GM23248 (cell line): ENCODE results near the gene GALNT5.

Source experiments
- EZH2 ChIP-seq: fragments of 200-600 bp; sonication (generic); IDR thresholded peaks from 2 replicates; pipeline ENCODE4 v1.6.1; 2018; ENCODE audit warnings: antibody characterized with exemption, mild to moderate bottlenecking; ENCODE audit not compliant: insufficient read depth, poor library complexity, severe bottlenecking
- EZH2phosphoT487 ChIP-seq: fragments of 200-600 bp; sonication (generic); IDR thresholded peaks from 2 replicates; pipeline ENCODE4 v1.6.1; 2018; ENCODE audit warnings: antibody characterized with exemption, moderate library complexity, mild to moderate bottlenecking, low read depth; ENCODE audit not compliant: insufficient read depth

DNA sequence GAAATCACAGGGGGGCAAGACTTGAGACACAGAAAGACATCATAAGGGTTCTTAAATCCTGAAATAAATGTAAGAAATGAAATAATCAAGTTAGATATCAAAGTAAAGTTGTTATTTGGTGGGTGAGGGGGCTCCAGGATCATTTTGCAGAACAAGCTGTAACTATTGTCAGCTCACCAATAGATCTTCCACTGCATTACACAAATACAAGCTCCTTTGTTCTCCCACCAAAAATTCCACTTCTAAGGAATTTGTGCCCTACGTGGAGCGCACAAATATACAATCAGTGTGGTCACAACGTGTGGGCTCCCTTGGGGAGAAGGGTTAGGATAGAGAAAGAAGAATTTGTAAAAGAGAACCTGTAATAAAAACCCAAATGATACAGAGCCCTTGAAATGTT is 19.2 kb upstream of the GALNT5 start:
- no peak for TF ChIP-seq EZH2
- TF ChIP-seq EZH2phosphoT487: no peak
